Measurements from ENCODE around the gene RCOR3.
A peak's percentile ranks its signal among the peaks of the same experiment; 100 is the strongest.

Gene RCOR3

DNA sequence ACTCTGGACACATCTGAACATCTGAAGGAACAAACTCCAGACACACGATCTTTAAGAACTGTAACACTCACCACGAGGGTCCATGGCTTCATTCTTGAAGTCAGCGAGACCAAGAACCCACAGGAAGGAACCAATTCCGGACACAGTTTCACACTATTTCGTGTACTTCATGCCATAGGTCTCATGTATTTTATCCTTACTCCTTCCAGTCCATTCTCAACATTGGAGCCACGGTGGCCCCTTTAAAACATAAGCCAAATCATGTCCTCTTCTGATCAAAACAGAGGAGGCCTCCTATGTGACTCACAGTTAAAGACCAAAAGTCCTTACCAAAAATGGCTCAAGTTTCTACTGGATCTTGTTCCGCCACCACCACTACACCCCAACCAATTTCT is 29.8 kb upstream of the RCOR3 start:
- H3K4me3 ChIP-seq (ENCODE audit: low read depth in 1 of 2, low read length in 2 of 2): 0 out of 4 replicates have a peak overlapping the region, but pooled peaks of 1 of the 2 experiments have one; percentile 14
- H4K20me1 ChIP-seq (ENCODE audit: insufficient read depth, low read length): no peaks in the 10 kb centered on the region
- ATAC-seq (ENCODE audit: insufficient read depth, low read depth) (peak; percentile 70), DNase-seq (no peak)
- peaks cover 18% of the 10 kb centered on the region for H3K4me1 ChIP-seq (ENCODE audit: insufficient read depth, low read length)
- H3K36me3 ChIP-seq (ENCODE audit: insufficient read depth, low read length): no peaks in the 10 kb centered on the region
- H2AFZ ChIP-seq (ENCODE audit: low read depth, low read length): no peak overlapping the region
- no peak overlapping the region for H3K27ac ChIP-seq (ENCODE audit: low read length)
- TF ChIP-seq, protein P1, sequence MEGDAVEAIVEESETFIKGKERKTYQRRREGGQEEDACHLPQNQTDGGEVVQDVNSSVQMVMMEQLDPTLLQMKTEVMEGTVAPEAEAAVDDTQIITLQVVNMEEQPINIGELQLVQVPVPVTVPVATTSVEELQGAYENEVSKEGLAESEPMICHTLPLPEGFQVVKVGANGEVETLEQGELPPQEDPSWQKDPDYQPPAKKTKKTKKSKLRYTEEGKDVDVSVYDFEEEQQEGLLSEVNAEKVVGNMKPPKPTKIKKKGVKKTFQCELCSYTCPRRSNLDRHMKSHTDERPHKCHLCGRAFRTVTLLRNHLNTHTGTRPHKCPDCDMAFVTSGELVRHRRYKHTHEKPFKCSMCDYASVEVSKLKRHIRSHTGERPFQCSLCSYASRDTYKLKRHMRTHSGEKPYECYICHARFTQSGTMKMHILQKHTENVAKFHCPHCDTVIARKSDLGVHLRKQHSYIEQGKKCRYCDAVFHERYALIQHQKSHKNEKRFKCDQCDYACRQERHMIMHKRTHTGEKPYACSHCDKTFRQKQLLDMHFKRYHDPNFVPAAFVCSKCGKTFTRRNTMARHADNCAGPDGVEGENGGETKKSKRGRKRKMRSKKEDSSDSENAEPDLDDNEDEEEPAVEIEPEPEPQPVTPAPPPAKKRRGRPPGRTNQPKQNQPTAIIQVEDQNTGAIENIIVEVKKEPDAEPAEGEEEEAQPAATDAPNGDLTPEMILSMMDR (IDR thresholded peaks at IDR 0.05; ENCODE audit: borderline replicate concordance, extremely low read depth, low read length, poor library complexity, severe bottlenecking): no peak
- H3K9me3 ChIP-seq (ENCODE audit: insufficient read depth, low read length, severe bottlenecking): no peaks in the 10 kb centered on the region
- H3K79me2 ChIP-seq (ENCODE audit: insufficient read depth, low read length): no peaks in the 10 kb centered on the region
- no peak overlapping the region for H3K9ac ChIP-seq (ENCODE audit: low read depth, low read length)
- no peaks in the 10 kb centered on the region for H3K27me3 ChIP-seq (ENCODE audit: insufficient read depth, low read length, poor library complexity)
- H3K4me2 ChIP-seq (ENCODE audit: insufficient read depth, low read length): peak overlapping the region; percentile 52

DNA sequence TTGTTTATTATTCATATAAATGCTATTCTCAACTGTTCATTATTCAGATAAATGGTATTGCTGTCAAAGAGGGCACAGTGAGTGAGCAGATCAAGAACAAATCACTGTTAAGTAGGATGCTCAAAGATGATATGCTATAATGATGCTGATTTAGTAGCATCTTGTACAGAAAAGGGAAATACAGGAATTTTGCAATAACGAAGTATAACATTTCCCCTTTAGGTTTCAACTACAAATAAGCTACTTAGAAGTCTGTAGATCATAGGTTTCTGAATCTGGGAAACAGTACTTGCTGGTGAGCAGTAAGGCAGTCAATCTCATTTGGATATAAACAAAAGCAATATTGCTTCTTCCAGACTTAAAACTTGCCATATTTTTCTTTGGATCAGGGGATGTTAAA is 27.3 kb upstream of the RCOR3 start:
- H3K4me1 ChIP-seq (ENCODE audit: insufficient read depth, low read length): peaks cover 18% of the 10 kb centered on the region
- no peak overlapping the region for H3K4me2 ChIP-seq (ENCODE audit: insufficient read depth, low read length)
- ATAC-seq (ENCODE audit: insufficient read depth, low read depth): no peak
- no peak for DNase-seq
- no peaks in the 10 kb centered on the region for H4K20me1 ChIP-seq (ENCODE audit: insufficient read depth, low read length)
- no peaks in the 10 kb centered on the region for H3K79me2 ChIP-seq (ENCODE audit: insufficient read depth, low read length)
- TF ChIP-seq EZH2 (IDR thresholded peaks at IDR 0.05; ENCODE audit: borderline replicate concordance, low read depth, low read length, severe bottlenecking): no peak
- TF ChIP-seq, protein P1 (IDR thresholded peaks at IDR 0.05; ENCODE audit: borderline replicate concordance, extremely low read depth, low read length, poor library complexity, severe bottlenecking): no peak
- H3K27me3 ChIP-seq (ENCODE audit: insufficient read depth, low read length, poor library complexity): no peaks in the 10 kb centered on the region
- H3K27ac ChIP-seq (ENCODE audit: low read length): no peak overlapping the region
- no peaks in the 10 kb centered on the region for H3K9me3 ChIP-seq (ENCODE audit: insufficient read depth, low read length, severe bottlenecking)
- no peak overlapping the region for H3K4me3 ChIP-seq (ENCODE audit: low read depth in 1 of 2, low read length in 2 of 2)
- no peak overlapping the region for H2AFZ ChIP-seq (ENCODE audit: low read depth, low read length)
- H3K9ac ChIP-seq (ENCODE audit: low read depth, low read length): no peak overlapping the region
- H3K36me3 ChIP-seq (ENCODE audit: insufficient read depth, low read length): no peaks in the 10 kb centered on the region

DNA sequence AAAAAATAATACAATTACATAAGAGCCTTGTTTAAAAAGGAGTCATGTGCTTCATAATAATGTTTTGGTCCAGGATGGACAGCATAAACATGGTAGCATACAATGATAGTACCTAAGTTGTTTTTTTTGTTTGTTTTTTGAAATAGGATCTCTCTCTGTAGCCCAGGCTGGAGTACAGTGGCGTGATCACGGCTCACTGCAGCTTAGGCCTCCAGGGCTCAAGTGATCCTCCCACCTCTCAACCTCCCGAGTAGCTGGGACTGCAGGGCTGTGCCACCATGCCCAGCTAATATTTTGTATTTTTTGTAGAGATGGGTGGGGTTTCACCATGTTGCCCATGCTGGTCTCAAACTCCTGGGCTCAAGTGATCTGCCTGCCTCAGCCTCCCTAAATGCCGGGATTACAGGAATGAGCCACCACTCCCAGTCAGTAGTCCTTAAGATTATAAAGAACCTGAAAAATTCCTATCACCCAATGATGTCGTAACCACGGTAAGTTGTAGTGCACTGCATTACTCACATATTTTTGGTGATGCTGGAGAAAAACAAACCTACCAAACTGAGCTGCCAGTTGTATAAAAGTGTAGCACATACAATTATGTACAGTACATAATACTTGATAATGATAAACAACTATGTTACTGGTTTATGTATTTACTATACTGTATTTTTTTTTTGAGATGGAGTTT is 22.4 kb upstream of the RCOR3 start:
- ATAC-seq (ENCODE audit: insufficient read depth, low read depth) (no peak), DNase-seq (no peak)
- no peaks in the 10 kb centered on the region for H4K20me1 ChIP-seq (ENCODE audit: insufficient read depth, low read length)
- H3K4me2 ChIP-seq (ENCODE audit: insufficient read depth, low read length): no peak overlapping the region
- no peaks in the 10 kb centered on the region for H3K4me1 ChIP-seq (ENCODE audit: insufficient read depth, low read length)
- H2AFZ ChIP-seq (ENCODE audit: low read depth, low read length): no peak overlapping the region
- H3K9ac ChIP-seq (ENCODE audit: low read depth, low read length): no peak overlapping the region
- no peaks in the 10 kb centered on the region for H3K36me3 ChIP-seq (ENCODE audit: insufficient read depth, low read length)
- H3K4me3 ChIP-seq (ENCODE audit: low read depth in 1 of 2, low read length in 2 of 2): no peak overlapping the region
- no peaks in the 10 kb centered on the region for H3K9me3 ChIP-seq (ENCODE audit: insufficient read depth, low read length, severe bottlenecking)
- TF ChIP-seq, protein P1 (IDR thresholded peaks at IDR 0.05; ENCODE audit: borderline replicate concordance, extremely low read depth, low read length, poor library complexity, severe bottlenecking): no peak
- no peak for TF ChIP-seq EZH2 (IDR thresholded peaks at IDR 0.05; ENCODE audit: borderline replicate concordance, low read depth, low read length, severe bottlenecking)
- H3K27me3 ChIP-seq (ENCODE audit: insufficient read depth, low read length, poor library complexity): no peaks in the 10 kb centered on the region
- no peaks in the 10 kb centered on the region for H3K79me2 ChIP-seq (ENCODE audit: insufficient read depth, low read length)
- H3K27ac ChIP-seq (ENCODE audit: low read length): no peak overlapping the region

Data from DND-41 (cell line).